GM19452 (cell line): ENCODE data around the gene KRCC1.
"Not testable (repeated sequence)": the region's sequence is repeated elsewhere in the genome, so short reads cannot be mapped to it uniquely, and the experiment has no call there.

Experiments used
- ATAC-seq: cut with Tn5 transposase; IDR thresholded peaks from one replicate; pipeline ENCODE4 v1.9.1; 2021; ENCODE audit not compliant: unreplicated experiment

Gene KRCC1

DNA sequence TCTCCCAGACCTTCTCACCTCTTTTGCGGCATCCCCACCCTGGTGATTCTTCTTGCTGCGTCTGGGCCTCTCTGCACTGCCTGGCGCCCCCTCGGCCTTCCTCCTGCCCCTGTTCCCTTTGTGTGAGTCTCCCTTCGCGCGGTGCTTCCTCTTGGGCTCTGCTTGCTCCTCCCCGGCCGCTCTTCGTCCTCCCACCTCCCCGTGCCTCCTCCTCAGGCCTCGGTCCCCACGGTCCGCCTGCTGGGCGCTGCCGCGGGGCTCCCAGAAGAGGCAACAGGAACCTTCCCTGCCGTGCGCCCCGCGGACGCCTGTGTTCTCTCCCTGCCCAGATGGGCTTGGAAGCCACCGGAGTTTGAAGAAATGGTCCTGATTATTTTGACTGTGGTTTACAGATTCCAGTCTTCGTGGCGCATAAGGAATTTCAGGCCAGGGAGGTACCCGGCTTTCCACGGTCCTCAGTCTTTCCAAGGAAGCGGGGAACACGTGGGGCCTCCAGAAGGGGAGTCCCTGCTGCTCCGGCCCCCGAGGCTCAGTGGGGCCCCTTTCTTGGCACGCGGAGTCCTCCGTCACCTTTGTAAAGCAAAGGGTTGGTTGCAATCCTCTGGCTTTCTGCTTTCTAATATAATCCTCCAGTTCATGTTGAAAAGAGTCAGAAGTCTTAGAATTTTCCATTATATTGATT, 52.4 kb downstream of the KRCC1 start:
- ATAC-seq, result no peak

DNA sequence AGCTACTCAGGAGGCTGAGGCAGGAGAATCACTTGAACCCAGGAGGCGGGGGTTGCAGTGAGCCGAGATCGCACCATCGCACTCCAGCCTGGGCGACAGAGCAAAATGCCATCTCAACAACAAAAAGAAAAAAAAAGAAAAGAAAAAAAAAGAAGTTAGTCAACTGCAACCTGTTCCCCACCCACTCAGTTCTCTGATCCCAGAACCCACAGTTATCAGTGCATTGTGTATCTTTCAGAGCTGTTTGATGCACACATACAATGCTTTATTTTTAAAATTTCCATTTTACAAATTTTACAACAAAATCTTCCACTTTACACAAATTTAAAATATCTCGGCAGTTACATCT, 53.2 kb downstream of the KRCC1 start:
- ATAC-seq, result no peak

DNA sequence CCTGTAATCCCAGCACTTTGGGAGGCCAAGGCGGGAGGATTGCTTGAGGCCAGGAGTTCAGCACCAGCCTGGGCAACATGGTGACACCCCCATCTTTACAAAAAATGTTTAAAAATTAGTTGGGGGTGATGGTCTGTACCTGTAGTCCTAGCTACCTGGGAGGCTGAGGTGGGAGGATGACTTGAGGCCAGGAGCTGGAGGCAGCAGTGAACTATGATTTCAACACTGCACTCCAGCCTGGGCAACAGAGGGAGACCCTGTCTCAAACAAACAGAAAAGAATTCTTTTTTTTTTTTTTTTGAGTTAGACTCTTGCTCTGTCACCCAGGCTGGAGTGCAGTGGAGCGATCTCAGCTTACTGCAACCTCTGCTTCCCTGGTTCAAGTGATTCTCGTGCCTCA, 55.1 kb downstream of the KRCC1 start:
- not testable (repeated sequence) for ATAC-seq

DNA sequence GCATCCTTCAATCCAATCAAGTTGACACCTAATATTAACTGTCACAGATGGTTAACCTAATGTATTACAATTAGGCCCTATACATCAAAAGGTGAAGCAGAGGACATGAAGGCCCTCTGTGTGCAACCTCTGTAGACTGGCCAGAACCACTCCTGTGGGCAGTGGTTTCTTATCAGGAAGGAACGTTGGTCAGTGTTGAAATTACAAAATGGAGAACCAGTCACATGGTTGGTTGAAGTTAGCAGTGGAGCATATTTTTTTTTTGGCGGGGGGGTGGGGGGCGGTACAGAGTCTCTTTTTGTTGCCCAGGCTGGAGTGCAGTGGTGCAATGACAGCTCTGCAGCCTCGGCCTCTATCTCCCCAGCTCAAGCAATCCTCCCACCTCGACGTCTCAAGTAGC, 59.0 kb downstream of the KRCC1 start:
- ATAC-seq, result no peak

DNA sequence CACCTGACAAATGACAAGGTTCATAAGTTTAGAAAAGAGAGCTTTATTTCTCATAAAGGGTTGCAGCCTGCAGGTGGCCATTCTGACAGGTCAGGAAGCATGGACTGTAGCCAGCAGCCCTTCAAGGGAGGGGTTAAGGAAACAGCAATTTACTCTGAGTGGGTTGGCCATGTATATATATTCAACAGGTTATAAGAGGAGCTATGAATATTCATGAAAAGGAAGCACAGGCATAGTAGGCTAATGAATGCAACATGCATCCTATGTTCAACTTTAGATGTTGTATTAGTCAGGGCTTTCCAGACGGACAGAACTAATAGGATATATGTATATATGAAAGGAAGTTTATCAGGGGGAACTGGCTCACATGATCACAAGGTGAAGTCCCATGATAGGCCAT, 59.8 kb downstream of the KRCC1 start:
- ATAC-seq, result no peak

DNA sequence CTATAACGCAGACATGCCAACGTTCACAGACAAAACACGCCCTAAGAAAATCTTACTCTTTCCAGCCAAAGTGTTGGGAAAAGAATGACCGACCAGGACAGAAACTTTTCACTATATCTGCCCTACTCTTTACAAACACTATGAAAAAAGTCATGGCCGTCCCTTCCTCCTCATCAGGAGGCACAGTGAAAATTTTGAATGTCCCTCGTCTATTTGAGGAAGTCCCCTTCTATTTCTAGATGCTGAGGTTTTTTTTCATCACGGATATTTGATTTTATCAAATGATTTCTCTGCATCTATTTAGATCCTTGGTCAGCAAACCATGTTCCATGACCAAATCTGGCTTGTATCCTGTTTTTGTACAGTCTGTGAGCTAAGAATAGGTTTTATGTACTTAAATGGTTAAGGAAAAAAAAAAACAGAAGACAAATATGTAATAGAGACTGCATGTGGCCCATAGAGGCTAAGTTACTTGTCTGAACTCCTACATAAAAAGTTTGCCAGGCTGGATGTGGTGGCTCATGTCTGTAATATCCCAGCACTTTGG, 61.2 kb downstream of the KRCC1 start:
- ATAC-seq, result not testable (repeated sequence)

DNA sequence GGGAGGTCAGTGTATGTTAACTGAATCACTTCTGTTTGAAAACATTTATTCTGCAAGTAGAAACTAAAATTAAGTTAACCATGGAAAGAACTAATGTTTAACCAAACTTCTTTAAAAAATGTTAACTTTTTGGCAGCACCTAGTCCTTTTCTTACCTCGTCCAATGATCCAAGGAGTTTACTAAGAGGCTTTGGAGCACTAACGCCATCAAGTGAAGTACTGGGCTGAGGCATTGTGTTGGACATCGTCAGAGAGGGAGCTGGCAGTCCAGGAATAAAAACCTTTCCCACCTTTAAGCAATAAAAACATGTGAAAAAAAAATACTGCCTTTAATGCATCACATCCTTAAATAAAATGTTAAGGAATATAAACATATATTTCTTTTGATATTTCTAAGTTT, 63.0 kb downstream of the KRCC1 start:
- ATAC-seq, result not testable (repeated sequence)

DNA sequence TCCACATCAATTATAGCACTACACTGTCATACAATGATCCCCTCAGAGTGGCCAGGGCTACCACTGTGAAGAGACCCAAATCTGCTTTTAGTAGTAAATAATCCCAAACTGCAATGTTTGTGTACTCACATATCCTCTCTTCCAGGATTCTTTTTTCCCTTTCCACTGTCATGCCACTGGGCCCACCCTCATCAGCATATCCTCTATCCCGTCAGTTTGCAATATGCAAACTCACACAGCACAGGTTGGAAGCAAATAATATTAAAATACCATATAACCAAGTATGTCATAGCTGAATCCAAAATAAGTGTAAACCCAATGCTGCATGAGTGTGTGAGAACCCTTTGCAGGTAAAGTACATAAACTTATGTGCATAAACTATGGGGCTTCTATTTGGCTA, 68.1 kb downstream of the KRCC1 start:
- ATAC-seq, result not testable (repeated sequence)

DNA sequence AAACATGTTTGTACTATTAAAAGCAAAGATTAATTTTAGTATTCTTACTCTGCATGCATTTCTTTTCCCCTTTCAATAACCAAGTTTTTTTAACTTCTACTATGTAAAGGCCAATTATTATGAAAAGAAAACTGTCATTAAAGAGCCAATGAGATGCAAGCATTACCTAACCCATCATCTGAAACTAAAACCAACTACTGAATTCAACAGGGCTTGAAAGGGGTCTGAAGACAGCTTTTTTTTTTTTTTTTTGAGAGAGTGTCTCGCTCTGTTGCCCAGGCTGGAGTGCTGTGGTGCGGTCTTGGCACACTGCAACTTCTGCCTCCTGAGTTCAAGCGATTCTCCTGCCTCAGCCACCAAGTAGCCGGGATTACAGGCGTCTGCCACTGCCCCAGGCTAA, 69.7 kb downstream of the KRCC1 start:
- ATAC-seq, result not testable (repeated sequence)

DNA sequence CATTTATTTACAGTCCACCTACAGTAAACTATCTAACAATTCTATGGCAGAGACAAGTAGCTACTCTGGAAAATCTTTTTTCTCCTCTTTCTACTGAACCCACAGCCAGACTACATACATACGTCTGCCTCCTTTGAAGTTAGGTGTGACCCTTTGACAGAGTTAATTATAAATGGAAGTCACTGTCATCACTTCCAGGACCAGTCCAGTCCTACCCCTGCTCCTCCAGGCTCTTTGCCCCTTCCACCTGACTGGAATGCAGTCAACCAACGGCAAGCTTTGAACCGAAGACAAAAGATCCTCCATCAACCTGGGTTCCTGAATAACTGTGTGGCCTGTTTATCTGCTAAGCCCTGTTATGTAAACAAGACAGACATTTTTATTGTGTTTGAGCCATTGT, 74.4 kb downstream of the KRCC1 start:
- not testable (repeated sequence) for ATAC-seq
